H1 (cell line): ENCODE measurements around the gene PCDH9. TPM values are rescaled to one million over a fixed set of nuclear protein-coding genes. Genes with fewer than 3 reads are reported as not detected.

ENCODE experiments used
- RFX5 ChIP-seq: IDR thresholded peaks from 2 replicates; pipeline ENCODE4 v1.6.1; 2011; ENCODE audit warnings: low read depth, low read length, improper control_type of control experiment, borderline replicate concordance
- SUZ12 ChIP-seq: fragments of 200-600 bp; sonication (generic); IDR thresholded peaks from 2 replicates; pipeline ENCODE4 v1.6.1; 2012; ENCODE audit warnings: mild to moderate bottlenecking, inconsistent platforms, low read length, moderate library complexity, mixed read lengths
- polyA plus RNA-seq, 7 experiments: library from polyadenylated mRNA; depleted of rRNA in 3 of 7; stranded (reverse) in 5 of 7; unstranded in 2 of 7; fragments of >200 nt in 5 of 7; fragments of 200-250 nt in 2 of 7; gene quantifications; 1 replicate in 5 of 7; 2 replicates in 1 of 7; 4 replicates in 1 of 7; pipeline versions ENCODE4 v1.2.1 to v1.2.3, GENCODE V29; 2011 to 2013; ENCODE audit warnings: missing spikeins in 2 of 7, mixed read lengths in 2 of 7
- total RNA-seq: library from RNA; stranded (reverse); fragmentation: NEBNext Ultra II Directional; extraction: Animal tissue kit (Norgen Biotek cat#: 25700); gene quantifications from 2 replicates; pipeline ENCODE4 v1.2.1, GENCODE V29; 2021

The PCDH9 gene
- total and polyA plus RNA-seq, 2 of the 8 experiments (the other 6 are each of a cell fraction or from before 2014, with no cell fraction given) = 0.12 to 0.60 TPM

GRCh38 chr13:66349966-66350365 is 880.2 kb downstream of the PCDH9 start (continued):
- TF ChIP-seq RFX5 (no peak), SUZ12 (no peak)
